ENCODE data around the gene LTO1. TPM values are rescaled to one million over a fixed set of nuclear protein-coding genes. Genes with fewer than 3 reads are reported as not detected.

LTO1 gene
- polyA plus RNA-seq, 1 donor (not counting 4 experiments of a cell fraction or from before 2014, with no cell fraction given), result 24.3 TPM

DNA sequence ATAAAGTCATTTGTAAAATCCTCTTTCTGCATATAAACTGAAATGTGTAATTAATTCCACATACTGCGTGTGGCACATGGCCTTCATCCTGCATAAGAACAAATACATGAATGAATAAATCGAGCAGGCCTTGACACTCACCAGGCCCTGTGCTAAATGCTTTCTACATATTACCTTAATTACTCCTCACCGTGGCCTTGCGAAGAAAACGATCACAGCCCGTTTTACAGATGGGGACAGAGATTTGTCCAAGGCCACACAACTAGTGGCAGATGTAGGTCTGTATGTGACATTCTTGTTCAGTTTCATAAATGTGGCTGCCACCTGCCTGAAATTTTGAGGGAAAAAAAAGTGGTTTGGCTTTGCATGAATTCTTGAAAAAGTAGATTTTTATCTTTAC is 40.0 kb downstream of the LTO1 start:
- H4K20me1 ChIP-seq (ENCODE audit: control insufficient read depth, extremely low read depth, insufficient read depth, low read length), result no peaks in the 10 kb centered on the region
- H2AFZ ChIP-seq (ENCODE audit: control insufficient read depth, low read length), result no peak overlapping the region
- H3K27ac ChIP-seq (ENCODE audit: control insufficient read depth, insufficient read depth, low read length), result no peak overlapping the region
- FAIRE-seq, result no peak
- dilution Hi-C loops (cut with MboI; ENCODE audit: extremely low pct_ligation_motif_present, low sequenced_read_pairs), result no loop called here
- no peak overlapping the region for H3K4me3 ChIP-seq (ENCODE audit: control insufficient read depth in 2 of 3, extremely low read depth in 1 of 3, insufficient read depth in 2 of 3, low read depth in 1 of 3, low read length in 3 of 3)
- H3K27me3 ChIP-seq (ENCODE audit: control insufficient read depth, extremely low read depth, insufficient read depth, low read length), result peaks cover 12% of the 10 kb centered on the region
- no peak for DNase-seq (ENCODE audit: low read depth, low spot score)
- no peak overlapping the region for H3K4me2 ChIP-seq (ENCODE audit: control insufficient read depth, extremely low read depth, insufficient read depth, low read depth, low read length)
- H3K36me3 ChIP-seq (ENCODE audit: control insufficient read depth in 2 of 2, extremely low read depth in 1 of 2, insufficient read depth in 2 of 2, low read length in 2 of 2), result no peaks in the 10 kb centered on the region
- no peaks in the 10 kb centered on the region for H3K9me3 ChIP-seq (ENCODE audit: control insufficient read depth, low read depth, low read length)
- TF ChIP-seq, protein P1, sequence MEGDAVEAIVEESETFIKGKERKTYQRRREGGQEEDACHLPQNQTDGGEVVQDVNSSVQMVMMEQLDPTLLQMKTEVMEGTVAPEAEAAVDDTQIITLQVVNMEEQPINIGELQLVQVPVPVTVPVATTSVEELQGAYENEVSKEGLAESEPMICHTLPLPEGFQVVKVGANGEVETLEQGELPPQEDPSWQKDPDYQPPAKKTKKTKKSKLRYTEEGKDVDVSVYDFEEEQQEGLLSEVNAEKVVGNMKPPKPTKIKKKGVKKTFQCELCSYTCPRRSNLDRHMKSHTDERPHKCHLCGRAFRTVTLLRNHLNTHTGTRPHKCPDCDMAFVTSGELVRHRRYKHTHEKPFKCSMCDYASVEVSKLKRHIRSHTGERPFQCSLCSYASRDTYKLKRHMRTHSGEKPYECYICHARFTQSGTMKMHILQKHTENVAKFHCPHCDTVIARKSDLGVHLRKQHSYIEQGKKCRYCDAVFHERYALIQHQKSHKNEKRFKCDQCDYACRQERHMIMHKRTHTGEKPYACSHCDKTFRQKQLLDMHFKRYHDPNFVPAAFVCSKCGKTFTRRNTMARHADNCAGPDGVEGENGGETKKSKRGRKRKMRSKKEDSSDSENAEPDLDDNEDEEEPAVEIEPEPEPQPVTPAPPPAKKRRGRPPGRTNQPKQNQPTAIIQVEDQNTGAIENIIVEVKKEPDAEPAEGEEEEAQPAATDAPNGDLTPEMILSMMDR (optimal IDR thresholded peaks at IDR 0.05 in 1 of 3, IDR thresholded peaks at IDR 0.05 in 1 of 3, conservative IDR thresholded peaks at IDR 0.05 in 1 of 3; ENCODE audit: extremely low read depth in 1 of 3, insufficient read depth in 2 of 3, low read length in 3 of 3), result no peak
- no peak for TF ChIP-seq EZH2 (IDR thresholded peaks at IDR 0.05; ENCODE audit: low read length)
- no peaks in the 10 kb centered on the region for H3K79me2 ChIP-seq (ENCODE audit: control insufficient read depth, insufficient read depth, low read length)
- no peaks in the 10 kb centered on the region for H3K9me1 ChIP-seq (ENCODE audit: control insufficient read depth, extremely low read depth, insufficient read depth, low read length)
- H3K4me1 ChIP-seq (ENCODE audit: control insufficient read depth, extremely low read depth, insufficient read depth, low read length), result peaks cover 20% of the 10 kb centered on the region
- H3K9ac ChIP-seq (ENCODE audit: control insufficient read depth, extremely low read depth, insufficient read depth, low read length), result no peak overlapping the region

DNA sequence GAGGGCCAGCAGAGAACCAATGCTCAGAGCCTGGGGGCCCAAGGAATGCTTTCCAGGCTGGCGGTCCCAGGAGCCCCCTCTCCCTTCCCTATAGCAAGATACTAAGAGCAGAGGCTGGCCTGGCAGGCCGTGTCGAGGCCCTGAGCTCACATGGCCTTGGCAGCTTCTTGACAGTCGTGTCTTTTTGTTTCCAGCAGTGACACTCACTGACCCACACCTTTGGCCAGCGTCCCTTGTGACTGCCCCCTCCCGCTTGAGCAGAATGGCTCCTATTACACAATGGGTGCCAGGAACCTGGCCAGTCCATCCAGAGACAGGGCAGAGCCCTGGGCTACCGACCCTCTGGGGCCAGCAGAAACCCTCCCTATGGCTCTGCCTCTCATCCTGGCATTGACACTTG is 40.6 kb downstream of the LTO1 start:
- no peak overlapping the region for H3K27ac ChIP-seq (ENCODE audit: control insufficient read depth, insufficient read depth, low read length)
- no peak overlapping the region for H3K9ac ChIP-seq (ENCODE audit: control insufficient read depth, extremely low read depth, insufficient read depth, low read length)
- no peak for DNase-seq (ENCODE audit: low read depth, low spot score)
- H3K9me3 ChIP-seq (ENCODE audit: control insufficient read depth, low read depth, low read length), result no peaks in the 10 kb centered on the region
- TF ChIP-seq EZH2 (IDR thresholded peaks at IDR 0.05; ENCODE audit: low read length), result no peak
- TF ChIP-seq, protein P1 (optimal IDR thresholded peaks at IDR 0.05 in 1 of 3, IDR thresholded peaks at IDR 0.05 in 1 of 3, conservative IDR thresholded peaks at IDR 0.05 in 1 of 3; ENCODE audit: extremely low read depth in 1 of 3, insufficient read depth in 2 of 3, low read length in 3 of 3), result no peak
- peaks cover 12% of the 10 kb centered on the region for H3K27me3 ChIP-seq (ENCODE audit: control insufficient read depth, extremely low read depth, insufficient read depth, low read length)
- no peaks in the 10 kb centered on the region for H3K36me3 ChIP-seq (ENCODE audit: control insufficient read depth in 2 of 2, extremely low read depth in 1 of 2, insufficient read depth in 2 of 2, low read length in 2 of 2)
- H3K4me3 ChIP-seq (ENCODE audit: control insufficient read depth in 2 of 3, extremely low read depth in 1 of 3, insufficient read depth in 2 of 3, low read depth in 1 of 3, low read length in 3 of 3), result no peak overlapping the region
- dilution Hi-C loops (cut with MboI; ENCODE audit: extremely low pct_ligation_motif_present, low sequenced_read_pairs), result no loop called here
- no peaks in the 10 kb centered on the region for H3K79me2 ChIP-seq (ENCODE audit: control insufficient read depth, insufficient read depth, low read length)
- no peak overlapping the region for H3K4me2 ChIP-seq (ENCODE audit: control insufficient read depth, extremely low read depth, insufficient read depth, low read depth, low read length)
- FAIRE-seq, result no peak
- H3K4me1 ChIP-seq (ENCODE audit: control insufficient read depth, extremely low read depth, insufficient read depth, low read length), result peaks cover 17% of the 10 kb centered on the region
- H2AFZ ChIP-seq (ENCODE audit: control insufficient read depth, low read length), result no peak overlapping the region
- no peaks in the 10 kb centered on the region for H4K20me1 ChIP-seq (ENCODE audit: control insufficient read depth, extremely low read depth, insufficient read depth, low read length)
- no peaks in the 10 kb centered on the region for H3K9me1 ChIP-seq (ENCODE audit: control insufficient read depth, extremely low read depth, insufficient read depth, low read length)

Measured in keratinocyte (primary cell).